OCI-LY1 (cell line): ENCODE measurements around the gene TAB2.

ENCODE experiments used
- CTCF ChIP-seq: fragments of 200-600 bp; sonication (generic), shearing (Covaris generic); IDR thresholded peaks from 2 replicates; pipeline ENCODE4 v1.5.1; 2017; ENCODE audit warnings: mild to moderate bottlenecking, antibody characterized with exemption, low read length, moderate library complexity, mixed read lengths
- EZH2 ChIP-seq: fragments of 200-600 bp; sonication (generic), shearing (Covaris generic); IDR thresholded peaks from 2 replicates; pipeline ENCODE4 v1.8.0; 2017; ENCODE audit warnings: borderline replicate concordance, mixed run types, mild to moderate bottlenecking, antibody characterized with exemption, low read length, moderate library complexity, mixed read lengths

GRCh38 chr6:149410557-149410956 is 93.0 kb downstream of the TAB2 start:
- TF ChIP-seq CTCF (no peak), EZH2 (no peak)
